OCI-M1 (cell line): ENCODE data around the gene OR6P1.

Experiments used
- DNase-seq: peaks from one replicate; lab custom pipeline; 2025; lab: John Stamatoyannopoulos, UW

OR6P1 gene

GRCh38 chr1:158516966-158517365, 53.4 kb downstream of the OR6P1 start:
- DNase-seq, result no peak
